GM12878 (cell line): ENCODE data around the gene SLC38A1. TPM values are rescaled to one million over a fixed set of nuclear protein-coding genes. Genes with fewer than 3 reads are reported as not detected.

ENCODE experiments used
- ETV6 ChIP-seq, 2 experiments: fragments of 450-650 bp in 1 of 2; IDR thresholded peaks in 1 of 2; conservative IDR thresholded peaks in 1 of 2; 2 replicates each; pipeline ENCODE4 v1.6.1; 2014; ENCODE audit warnings: antibody characterized with exemption in 1 of 2, borderline replicate concordance in 1 of 2, low read depth in 1 of 2, mild to moderate bottlenecking in 1 of 2, moderate library complexity in 1 of 2
- EZH2 ChIP-seq: IDR thresholded peaks from 2 replicates; pipeline ENCODE4 v1.6.1; 2012; ENCODE audit warnings: low read depth, mild to moderate bottlenecking, control low read depth, inconsistent platforms, low read length, borderline replicate concordance; ENCODE audit not compliant: control insufficient read depth
- MYC ChIP-seq: IDR thresholded peaks from 2 replicates; pipeline ENCODE4 v1.6.1; 2011; ENCODE audit warnings: mild to moderate bottlenecking, low read length, moderate library complexity, inconsistent platforms; ENCODE audit not compliant: insufficient read depth, insufficient replicate concordance, insufficient read length, severe bottlenecking
- NFIC ChIP-seq: IDR thresholded peaks from 2 replicates; pipeline ENCODE4 v1.6.1; 2012; ENCODE audit warnings: low read depth, mild to moderate bottlenecking, inconsistent platforms, low read length, moderate library complexity
- RAD51 ChIP-seq: fragments of 450-650 bp; IDR thresholded peaks from 2 replicates; pipeline ENCODE4 v1.6.1; 2016; ENCODE audit warnings: moderate library complexity, mild to moderate bottlenecking, inconsistent platforms
- RFX5 ChIP-seq: IDR thresholded peaks from 2 replicates; pipeline ENCODE4 v1.6.1; 2011; ENCODE audit warnings: low read depth, low read length, improper control_type of control experiment
- SP1 ChIP-seq: IDR thresholded peaks from one replicate; pipeline ENCODE4 v1.6.1; 2011; ENCODE audit warnings: low read depth, low read length
- STAT1 ChIP-seq: fragments of 450-650 bp; conservative IDR thresholded peaks from 2 replicates; pipeline ENCODE4 v1.6.1; 2014; ENCODE audit warnings: antibody characterized with exemption, mild to moderate bottlenecking
- polyA plus RNA-seq, 11 experiments: library from polyadenylated mRNA; depleted of rRNA in 4 of 11; unstranded in 6 of 11; stranded (reverse) in 5 of 11; fragments of >200 nt; fragmentation: Nextera tagmentation in 4 of 11; fragmentation: Illumina TruSeq in 1 of 11; extraction: Ambion mirVana in 4 of 11; extraction: Trizol in 1 of 11; gene quantifications; 1 replicate in 1 of 11; 2 replicates in 10 of 11; pipeline versions ENCODE4 v1.2.1 to v1.2.3, GENCODE V29; 2011 to 2016; ENCODE audit warnings: inconsistent platforms in 2 of 11, missing spikeins in 2 of 11, low read depth in 1 of 11
- total RNA-seq, 4 experiments: library from RNA; depleted of rRNA in 3 of 4; stranded (reverse); fragments of >200 nt in 3 of 4; fragmentation: Illumina TruSeq in 1 of 4; extraction: Trizol in 1 of 4; gene quantifications; 2 replicates each; pipeline versions ENCODE4 v1.2.1 to v1.2.3, GENCODE V29; 2013 to 2021
- TF ChIP-seq, protein P1 (sequence below): fragments of 450-650 bp; IDR thresholded peaks from 2 replicates; pipeline ENCODE4 v1.6.1; 2017; ENCODE audit warnings: mild to moderate bottlenecking, low read depth, inconsistent platforms; ENCODE audit not compliant: poor library complexity, severe bottlenecking
- TF ChIP-seq, protein P2 (sequence below): IDR thresholded peaks from 2 replicates; pipeline ENCODE4 v1.6.1; 2012; ENCODE audit warnings: mild to moderate bottlenecking, low read depth, low read length
- TF ChIP-seq, protein P3 (sequence below): IDR thresholded peaks from 2 replicates; pipeline ENCODE4 v1.6.1; 2011; ENCODE audit warnings: borderline replicate concordance, low read depth, mild to moderate bottlenecking, moderate library complexity, low read length; ENCODE audit not compliant: insufficient read depth, poor library complexity, severe bottlenecking
- TF ChIP-seq, protein P4 (sequence below): IDR thresholded peaks from 2 replicates; pipeline ENCODE4 v1.6.1; 2011; ENCODE audit warnings: borderline replicate concordance, low read depth, mild to moderate bottlenecking, moderate library complexity, mixed read lengths, low read length; ENCODE audit not compliant: insufficient read depth; ENCODE audit errors: extremely low read length
- TF ChIP-seq, protein P5 (sequence below): fragments of 450-650 bp; IDR thresholded peaks from 2 replicates; pipeline ENCODE4 v1.6.1; 2017; ENCODE audit warnings: low read depth, mild to moderate bottlenecking, moderate library complexity
- TF ChIP-seq, protein P6 (sequence below): fragments of 450-650 bp; IDR thresholded peaks from 2 replicates; pipeline ENCODE4 v1.6.1; 2018; ENCODE audit warnings: borderline replicate concordance, mild to moderate bottlenecking; ENCODE audit not compliant: partially characterized antibody

Gene SLC38A1
- total and polyA plus RNA-seq, 10 of the 15 experiments (the other 5 are each of a cell fraction or from before 2014, with no cell fraction given) = 38.1 to 191 (median 144) TPM

DNA sequence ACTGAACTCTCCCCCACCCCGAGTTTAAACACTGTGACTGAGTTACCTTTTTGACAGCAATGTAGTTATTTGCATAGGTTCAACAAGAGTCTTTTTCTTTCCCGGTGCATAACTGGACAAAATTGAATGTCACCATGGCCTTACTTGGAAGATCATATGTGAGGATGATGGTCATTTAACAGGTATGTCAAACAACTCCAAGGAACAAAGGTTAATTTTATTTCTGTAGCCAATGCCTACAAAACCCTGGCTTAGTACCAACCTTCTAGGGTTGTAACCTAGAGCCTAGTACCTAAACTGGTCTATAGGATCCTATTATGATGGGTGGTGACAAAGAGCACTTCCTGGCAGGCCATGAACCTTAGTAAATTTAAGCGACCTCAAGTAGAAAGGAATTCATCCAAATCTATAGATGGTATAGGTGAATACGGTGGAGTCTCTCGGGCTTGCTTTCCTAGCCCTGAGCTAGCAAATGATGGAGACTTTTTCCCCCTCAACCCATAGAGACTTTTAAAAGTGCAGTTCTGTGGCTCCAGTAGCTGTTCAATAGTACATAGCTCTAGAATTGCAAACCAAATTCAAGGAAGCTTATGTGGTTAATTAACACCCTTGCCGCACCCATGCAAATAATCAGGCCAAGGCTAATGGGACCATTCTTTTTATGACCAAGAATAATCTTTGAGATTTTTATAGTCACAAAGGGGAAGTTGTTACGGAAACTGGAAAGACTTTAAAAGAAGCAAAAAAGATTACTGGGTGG is 89.0 kb downstream of the SLC38A1 start (continued):
- TF ChIP-seq, protein P1, sequence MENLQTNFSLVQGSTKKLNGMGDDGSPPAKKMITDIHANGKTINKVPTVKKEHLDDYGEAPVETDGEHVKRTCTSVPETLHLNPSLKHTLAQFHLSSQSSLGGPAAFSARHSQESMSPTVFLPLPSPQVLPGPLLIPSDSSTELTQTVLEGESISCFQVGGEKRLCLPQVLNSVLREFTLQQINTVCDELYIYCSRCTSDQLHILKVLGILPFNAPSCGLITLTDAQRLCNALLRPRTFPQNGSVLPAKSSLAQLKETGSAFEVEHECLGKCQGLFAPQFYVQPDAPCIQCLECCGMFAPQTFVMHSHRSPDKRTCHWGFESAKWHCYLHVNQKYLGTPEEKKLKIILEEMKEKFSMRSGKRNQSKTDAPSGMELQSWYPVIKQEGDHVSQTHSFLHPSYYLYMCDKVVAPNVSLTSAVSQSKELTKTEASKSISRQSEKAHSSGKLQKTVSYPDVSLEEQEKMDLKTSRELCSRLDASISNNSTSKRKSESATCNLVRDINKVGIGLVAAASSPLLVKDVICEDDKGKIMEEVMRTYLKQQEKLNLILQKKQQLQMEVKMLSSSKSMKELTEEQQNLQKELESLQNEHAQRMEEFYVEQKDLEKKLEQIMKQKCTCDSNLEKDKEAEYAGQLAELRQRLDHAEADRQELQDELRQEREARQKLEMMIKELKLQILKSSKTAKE = peak; percentile 66
- TF ChIP-seq, protein P2, sequence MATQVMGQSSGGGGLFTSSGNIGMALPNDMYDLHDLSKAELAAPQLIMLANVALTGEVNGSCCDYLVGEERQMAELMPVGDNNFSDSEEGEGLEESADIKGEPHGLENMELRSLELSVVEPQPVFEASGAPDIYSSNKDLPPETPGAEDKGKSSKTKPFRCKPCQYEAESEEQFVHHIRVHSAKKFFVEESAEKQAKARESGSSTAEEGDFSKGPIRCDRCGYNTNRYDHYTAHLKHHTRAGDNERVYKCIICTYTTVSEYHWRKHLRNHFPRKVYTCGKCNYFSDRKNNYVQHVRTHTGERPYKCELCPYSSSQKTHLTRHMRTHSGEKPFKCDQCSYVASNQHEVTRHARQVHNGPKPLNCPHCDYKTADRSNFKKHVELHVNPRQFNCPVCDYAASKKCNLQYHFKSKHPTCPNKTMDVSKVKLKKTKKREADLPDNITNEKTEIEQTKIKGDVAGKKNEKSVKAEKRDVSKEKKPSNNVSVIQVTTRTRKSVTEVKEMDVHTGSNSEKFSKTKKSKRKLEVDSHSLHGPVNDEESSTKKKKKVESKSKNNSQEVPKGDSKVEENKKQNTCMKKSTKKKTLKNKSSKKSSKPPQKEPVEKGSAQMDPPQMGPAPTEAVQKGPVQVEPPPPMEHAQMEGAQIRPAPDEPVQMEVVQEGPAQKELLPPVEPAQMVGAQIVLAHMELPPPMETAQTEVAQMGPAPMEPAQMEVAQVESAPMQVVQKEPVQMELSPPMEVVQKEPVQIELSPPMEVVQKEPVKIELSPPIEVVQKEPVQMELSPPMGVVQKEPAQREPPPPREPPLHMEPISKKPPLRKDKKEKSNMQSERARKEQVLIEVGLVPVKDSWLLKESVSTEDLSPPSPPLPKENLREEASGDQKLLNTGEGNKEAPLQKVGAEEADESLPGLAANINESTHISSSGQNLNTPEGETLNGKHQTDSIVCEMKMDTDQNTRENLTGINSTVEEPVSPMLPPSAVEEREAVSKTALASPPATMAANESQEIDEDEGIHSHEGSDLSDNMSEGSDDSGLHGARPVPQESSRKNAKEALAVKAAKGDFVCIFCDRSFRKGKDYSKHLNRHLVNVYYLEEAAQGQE = no peak
- TF ChIP-seq, protein P3, sequence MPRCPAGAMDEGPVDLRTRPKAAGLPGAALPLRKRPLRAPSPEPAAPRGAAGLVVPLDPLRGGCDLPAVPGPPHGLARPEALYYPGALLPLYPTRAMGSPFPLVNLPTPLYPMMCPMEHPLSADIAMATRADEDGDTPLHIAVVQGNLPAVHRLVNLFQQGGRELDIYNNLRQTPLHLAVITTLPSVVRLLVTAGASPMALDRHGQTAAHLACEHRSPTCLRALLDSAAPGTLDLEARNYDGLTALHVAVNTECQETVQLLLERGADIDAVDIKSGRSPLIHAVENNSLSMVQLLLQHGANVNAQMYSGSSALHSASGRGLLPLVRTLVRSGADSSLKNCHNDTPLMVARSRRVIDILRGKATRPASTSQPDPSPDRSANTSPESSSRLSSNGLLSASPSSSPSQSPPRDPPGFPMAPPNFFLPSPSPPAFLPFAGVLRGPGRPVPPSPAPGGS = no peak
- TF ChIP-seq, protein P4, sequence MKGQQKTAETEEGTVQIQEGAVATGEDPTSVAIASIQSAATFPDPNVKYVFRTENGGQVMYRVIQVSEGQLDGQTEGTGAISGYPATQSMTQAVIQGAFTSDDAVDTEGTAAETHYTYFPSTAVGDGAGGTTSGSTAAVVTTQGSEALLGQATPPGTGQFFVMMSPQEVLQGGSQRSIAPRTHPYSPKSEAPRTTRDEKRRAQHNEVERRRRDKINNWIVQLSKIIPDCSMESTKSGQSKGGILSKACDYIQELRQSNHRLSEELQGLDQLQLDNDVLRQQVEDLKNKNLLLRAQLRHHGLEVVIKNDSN = no peak
- TF ChIP-seq, protein P5, sequence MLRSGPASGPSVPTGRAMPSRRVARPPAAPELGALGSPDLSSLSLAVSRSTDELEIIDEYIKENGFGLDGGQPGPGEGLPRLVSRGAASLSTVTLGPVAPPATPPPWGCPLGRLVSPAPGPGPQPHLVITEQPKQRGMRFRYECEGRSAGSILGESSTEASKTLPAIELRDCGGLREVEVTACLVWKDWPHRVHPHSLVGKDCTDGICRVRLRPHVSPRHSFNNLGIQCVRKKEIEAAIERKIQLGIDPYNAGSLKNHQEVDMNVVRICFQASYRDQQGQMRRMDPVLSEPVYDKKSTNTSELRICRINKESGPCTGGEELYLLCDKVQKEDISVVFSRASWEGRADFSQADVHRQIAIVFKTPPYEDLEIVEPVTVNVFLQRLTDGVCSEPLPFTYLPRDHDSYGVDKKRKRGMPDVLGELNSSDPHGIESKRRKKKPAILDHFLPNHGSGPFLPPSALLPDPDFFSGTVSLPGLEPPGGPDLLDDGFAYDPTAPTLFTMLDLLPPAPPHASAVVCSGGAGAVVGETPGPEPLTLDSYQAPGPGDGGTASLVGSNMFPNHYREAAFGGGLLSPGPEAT = peak; percentile 89
- no peak for TF ChIP-seq RAD51
- no peak for TF ChIP-seq RFX5
- TF ChIP-seq STAT1 = no peak
- TF ChIP-seq NFIC = peak; percentile 41; the same call in 1 of the 2 replicates
- TF ChIP-seq, protein P6, sequence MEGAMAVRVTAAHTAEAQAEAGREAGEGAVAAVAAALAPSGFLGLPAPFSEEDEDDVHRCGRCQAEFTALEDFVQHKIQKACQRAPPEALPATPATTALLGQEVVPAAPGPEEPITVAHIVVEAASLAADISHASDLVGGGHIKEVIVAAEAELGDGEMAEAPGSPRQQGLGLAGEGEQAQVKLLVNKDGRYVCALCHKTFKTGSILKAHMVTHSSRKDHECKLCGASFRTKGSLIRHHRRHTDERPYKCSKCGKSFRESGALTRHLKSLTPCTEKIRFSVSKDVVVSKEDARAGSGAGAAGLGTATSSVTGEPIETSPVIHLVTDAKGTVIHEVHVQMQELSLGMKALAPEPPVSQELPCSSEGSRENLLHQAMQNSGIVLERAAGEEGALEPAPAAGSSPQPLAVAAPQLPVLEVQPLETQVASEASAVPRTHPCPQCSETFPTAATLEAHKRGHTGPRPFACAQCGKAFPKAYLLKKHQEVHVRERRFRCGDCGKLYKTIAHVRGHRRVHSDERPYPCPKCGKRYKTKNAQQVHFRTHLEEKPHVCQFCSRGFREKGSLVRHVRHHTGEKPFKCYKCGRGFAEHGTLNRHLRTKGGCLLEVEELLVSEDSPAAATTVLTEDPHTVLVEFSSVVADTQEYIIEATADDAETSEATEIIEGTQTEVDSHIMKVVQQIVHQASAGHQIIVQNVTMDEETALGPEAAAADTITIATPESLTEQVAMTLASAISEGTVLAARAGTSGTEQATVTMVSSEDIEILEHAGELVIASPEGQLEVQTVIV = no peak
- no peak for TF ChIP-seq SP1
- TF ChIP-seq MYC = no peak
- no peak for TF ChIP-seq EZH2
- no peak for TF ChIP-seq ETV6 (conservative IDR thresholded peaks at IDR 0.05 in 1 of 2, IDR thresholded peaks at IDR 0.05 in 1 of 2; ENCODE audit: borderline replicate concordance in 1 of 2, low read depth in 1 of 2)
